Mesodermal cell (in vitro differentiated cells): ENCODE results near the gene NTSR2.

Experiments used
- H3K27ac ChIP-seq: 2 replicates; pipeline ENCODE4 v1.7.0; 2013; ENCODE audit warnings: mild to moderate bottlenecking, low read depth, low read length, moderate library complexity; ENCODE audit not compliant: severe bottlenecking
- H3K36me3 ChIP-seq: 2 replicates; pipeline ENCODE4 v1.7.1; 2013; ENCODE audit warnings: mild to moderate bottlenecking, low read length, moderate library complexity; ENCODE audit not compliant: control insufficient read depth, insufficient read depth
- H3K4me1 ChIP-seq: one replicate; pipeline ENCODE4 v1.7.1; 2013; ENCODE audit warnings: mild to moderate bottlenecking, low read length; ENCODE audit not compliant: insufficient read depth, control insufficient read depth, poor library complexity, severe bottlenecking
- H3K4me3 ChIP-seq: 2 replicates; pipeline ENCODE4 v1.7.0; 2013; ENCODE audit warnings: low read length, control low read depth, mild to moderate bottlenecking; ENCODE audit not compliant: insufficient read depth, poor library complexity, severe bottlenecking; ENCODE audit errors: extremely low read depth
- H3K9me3 ChIP-seq: 2 replicates; pipeline ENCODE4 v1.7.1; 2013; ENCODE audit warnings: mild to moderate bottlenecking, low read length, moderate library complexity; ENCODE audit not compliant: control insufficient read depth
- WGBS, 2 experiments: methylation state at CpG; one replicate each; pipeline ENCODE4 v1.1.5; 2013; ENCODE audit warnings: missing lambda C conversion rate in 2 of 2; ENCODE audit not compliant: insufficient coverage in 2 of 2; 5-methylcytosine and 5-hydroxymethylcytosine counted together

The NTSR2 gene

DNA sequence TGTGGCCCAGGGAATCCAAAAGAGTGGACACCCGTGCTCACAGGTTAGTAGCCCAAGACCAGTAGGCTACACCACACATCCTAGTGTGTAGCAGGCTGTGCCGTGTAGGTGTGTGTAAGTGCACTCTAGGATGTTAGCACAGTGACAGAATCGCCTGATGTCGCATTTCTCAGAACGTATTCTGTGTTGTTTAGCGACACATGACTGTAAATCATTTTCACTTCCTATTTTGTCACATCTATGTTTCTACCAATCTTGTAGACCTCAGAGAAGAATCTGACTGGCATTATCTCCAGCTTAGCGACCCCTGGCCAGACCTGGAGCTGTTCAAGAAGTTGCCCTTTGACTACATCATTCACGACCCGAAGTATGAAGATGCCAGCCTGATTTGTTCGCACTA is 45.1 kb downstream of the NTSR2 start:
- Histone ChIP-seq H3K27ac (no peak overlapping the region), H3K36me3 (peaks cover 70% of the 10 kb centered on the region), H3K4me3 (no peak overlapping the region), H3K9me3 (peaks cover 6% of the 10 kb centered on the region), H3K4me1 (peaks cover 3% of the 10 kb centered on the region)
- 95 to 99% methylated on average over 8 to 10 of the region's 10 CpGs for WGBS, 2 experiments

DNA sequence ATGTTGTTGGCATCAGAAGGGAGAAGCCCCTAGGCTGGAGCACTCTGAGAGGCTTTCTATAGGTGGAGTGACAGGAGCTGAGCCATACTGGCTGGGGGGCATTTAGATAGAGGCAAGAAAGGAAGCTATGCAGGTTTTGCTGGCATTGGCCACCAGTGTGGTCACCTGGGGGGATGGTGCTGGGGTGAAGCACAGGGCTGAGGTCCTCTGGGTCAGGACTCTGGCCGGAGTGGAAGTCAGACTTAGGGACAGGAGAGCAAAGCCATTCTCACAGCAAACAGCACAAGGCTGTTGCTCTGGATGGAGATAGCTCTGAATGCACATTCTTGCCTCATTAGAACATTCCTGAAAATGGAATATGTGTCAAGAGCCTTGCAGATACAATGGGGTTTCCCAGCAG is 47.4 kb downstream of the NTSR2 start:
- H3K27ac ChIP-seq, result no peak overlapping the region
- H3K4me1 ChIP-seq, result peaks cover 3% of the 10 kb centered on the region
- 100% methylated on average over 1 of the region's 1 CpG for WGBS, 2 experiments
- no peak overlapping the region for H3K4me3 ChIP-seq
- peaks cover 6% of the 10 kb centered on the region for H3K9me3 ChIP-seq
- peaks cover 71% of the 10 kb centered on the region for H3K36me3 ChIP-seq

DNA sequence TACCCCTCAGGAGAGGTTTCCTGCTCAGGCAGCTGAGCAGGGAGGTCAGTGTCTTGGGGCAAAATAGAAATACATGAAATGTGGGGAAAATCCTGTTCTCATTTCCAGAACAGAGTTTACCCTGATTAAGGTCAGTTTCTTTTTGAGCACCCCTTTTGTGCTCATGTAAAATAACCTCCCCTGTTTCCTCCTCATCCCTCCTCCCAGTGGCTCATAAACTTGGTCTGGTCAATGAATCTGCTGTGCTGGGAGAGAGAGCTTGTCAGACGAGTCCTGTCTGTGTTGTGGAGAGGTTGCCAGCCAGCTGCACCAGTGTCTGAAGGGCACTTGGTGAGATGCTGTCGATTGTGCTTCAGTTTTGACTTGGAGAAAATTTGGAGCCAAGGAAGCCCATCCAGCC is 48.6 kb downstream of the NTSR2 start:
- 75 to 93% methylated on average over 1 to 2 of the region's 2 CpGs for WGBS, 2 experiments
- H3K36me3 ChIP-seq, result peaks cover 71% of the 10 kb centered on the region

DNA sequence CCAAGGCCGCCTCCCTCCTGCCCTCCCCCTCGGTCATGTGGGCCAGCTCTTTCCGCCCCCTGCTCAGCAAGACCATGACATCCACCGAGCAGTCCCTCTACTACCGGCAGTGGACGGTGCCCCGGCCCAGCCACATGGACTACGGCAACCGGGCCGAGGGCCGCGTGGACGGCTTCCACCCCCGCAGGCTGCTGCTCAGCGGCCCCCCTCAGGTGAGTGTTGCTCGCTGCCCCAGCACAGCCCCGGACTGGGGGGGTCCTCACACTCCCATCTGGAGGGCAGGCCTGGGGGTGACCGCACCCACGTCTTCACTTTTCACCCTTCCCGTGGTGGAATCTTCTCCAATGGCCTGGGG is 51.3 kb downstream of the NTSR2 start:
- H3K9me3 ChIP-seq, result no peaks in the 10 kb centered on the region
- no peak overlapping the region for H3K4me3 ChIP-seq
- H3K4me1 ChIP-seq, result peaks cover 3% of the 10 kb centered on the region
- H3K27ac ChIP-seq, result no peak overlapping the region
- 96 to 97% methylated on average over 16 to 20 of the region's 20 CpGs for WGBS, 2 experiments
- peaks cover 68% of the 10 kb centered on the region for H3K36me3 ChIP-seq

More for the DNA sequence above, 48.6 kb downstream of the NTSR2 start:
- no peak overlapping the region for H3K27ac ChIP-seq
- H3K4me1 ChIP-seq, result peaks cover 3% of the 10 kb centered on the region
- H3K9me3 ChIP-seq, result no peaks in the 10 kb centered on the region
- no peak overlapping the region for H3K4me3 ChIP-seq

DNA sequence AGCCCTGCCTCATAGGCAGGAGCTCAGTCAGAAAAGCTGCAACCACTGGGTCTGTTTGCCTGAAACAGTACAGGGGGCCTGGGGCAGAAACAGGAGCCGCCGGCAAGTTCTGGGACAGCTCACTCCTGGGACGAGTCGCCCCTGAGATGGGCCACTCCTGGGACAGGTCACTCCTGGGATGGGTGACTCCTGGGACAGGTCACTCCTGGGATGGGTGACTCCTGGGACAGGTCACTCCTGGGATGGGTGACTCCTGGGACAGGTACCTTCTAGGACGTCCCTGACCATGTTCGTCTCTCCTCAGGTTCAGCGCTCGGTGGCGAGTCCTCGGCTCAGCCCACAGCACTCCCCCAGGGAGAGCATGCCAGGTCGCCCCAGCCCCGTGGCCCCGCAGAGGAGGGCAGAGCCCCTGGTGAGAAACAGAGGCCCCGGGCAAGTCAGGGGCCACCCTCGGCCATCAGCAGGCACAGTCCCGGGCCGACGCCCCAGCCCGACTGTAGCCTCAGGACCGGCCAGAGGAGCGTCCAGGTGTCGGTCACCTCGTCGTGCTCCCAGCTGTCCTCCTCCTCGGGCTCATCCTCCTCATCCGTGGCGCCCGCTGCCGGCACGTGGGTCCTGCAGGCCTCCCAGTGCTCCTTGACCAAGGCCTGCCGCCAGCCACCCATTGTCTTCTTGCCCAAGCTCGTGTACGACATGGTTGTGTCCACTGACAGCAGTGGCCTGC is 51.8 kb downstream of the NTSR2 start:
- Histone ChIP-seq H3K4me1 (peaks cover 3% of the 10 kb centered on the region), H3K9me3 (no peaks in the 10 kb centered on the region), H3K27ac (no peak overlapping the region), H3K36me3 (peaks cover 73% of the 10 kb centered on the region), H3K4me3 (no peak overlapping the region)
- WGBS, 2 experiments, result 95 to 97% methylated on average over 32 to 33 of the region's 33 CpGs

DNA sequence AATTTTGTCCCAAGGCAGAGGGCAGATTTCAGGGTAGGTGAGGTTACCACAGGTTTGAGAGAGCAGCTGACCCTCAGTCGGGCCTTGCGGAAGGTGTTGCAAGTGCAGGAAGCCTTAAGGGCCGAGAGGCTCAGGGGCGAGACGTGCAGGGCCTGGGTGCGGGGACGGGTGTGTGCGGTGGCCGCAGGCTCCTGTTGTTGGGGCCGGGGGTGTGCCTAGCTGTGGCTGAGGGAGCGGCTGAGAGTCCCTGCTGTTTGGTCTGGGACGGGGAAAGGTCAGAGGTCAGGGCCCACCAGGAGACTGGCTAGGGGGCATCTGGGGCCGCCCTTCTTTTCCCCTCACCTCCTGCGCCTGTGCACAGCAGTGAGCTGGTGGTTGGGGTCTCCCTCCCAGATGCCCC is 52.5 kb downstream of the NTSR2 start:
- Histone ChIP-seq H3K27ac (no peak overlapping the region), H3K36me3 (peaks cover 77% of the 10 kb centered on the region), H3K4me3 (no peak overlapping the region), H3K9me3 (no peaks in the 10 kb centered on the region), H3K4me1 (peaks cover under 1% of the 10 kb centered on the region)
- WGBS, 2 experiments, result 93% methylated on average over 12 to 14 of the region's 14 CpGs

DNA sequence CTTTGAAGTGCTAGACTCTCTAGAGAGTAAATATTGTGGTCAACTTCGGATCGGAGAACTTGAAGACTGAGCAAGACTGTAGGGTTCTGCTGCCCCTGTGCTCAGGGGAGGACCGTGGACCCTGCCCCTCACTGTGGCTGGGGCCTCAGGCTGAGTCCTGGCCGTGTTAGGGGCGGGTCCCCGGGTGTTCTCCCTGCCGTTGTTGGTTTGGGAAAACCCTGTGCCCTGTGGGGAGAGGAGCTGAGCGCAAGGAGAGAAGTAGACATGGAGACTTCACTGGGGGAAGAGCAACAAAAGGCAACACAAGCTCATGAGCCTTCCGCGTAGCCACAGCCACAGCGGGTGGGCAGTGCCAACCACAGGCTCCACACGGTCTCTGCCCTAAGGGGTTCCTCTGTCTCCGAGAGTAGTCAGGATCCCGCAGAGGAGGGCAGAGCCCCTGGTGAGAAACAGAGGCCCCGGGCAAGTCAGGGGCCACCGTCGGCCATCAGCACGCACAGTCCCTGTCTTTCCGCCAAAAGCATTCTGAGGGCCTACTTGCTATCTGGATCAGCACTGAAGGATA is 53.1 kb downstream of the NTSR2 start:
- no peaks in the 10 kb centered on the region for H3K4me1 ChIP-seq
- H3K27ac ChIP-seq, result no peak overlapping the region
- peaks cover 73% of the 10 kb centered on the region for H3K36me3 ChIP-seq
- no peaks in the 10 kb centered on the region for H3K9me3 ChIP-seq
- no peak overlapping the region for H3K4me3 ChIP-seq
- 91 to 94% methylated on average over 16 to 19 of the region's 19 CpGs for WGBS, 2 experiments

DNA sequence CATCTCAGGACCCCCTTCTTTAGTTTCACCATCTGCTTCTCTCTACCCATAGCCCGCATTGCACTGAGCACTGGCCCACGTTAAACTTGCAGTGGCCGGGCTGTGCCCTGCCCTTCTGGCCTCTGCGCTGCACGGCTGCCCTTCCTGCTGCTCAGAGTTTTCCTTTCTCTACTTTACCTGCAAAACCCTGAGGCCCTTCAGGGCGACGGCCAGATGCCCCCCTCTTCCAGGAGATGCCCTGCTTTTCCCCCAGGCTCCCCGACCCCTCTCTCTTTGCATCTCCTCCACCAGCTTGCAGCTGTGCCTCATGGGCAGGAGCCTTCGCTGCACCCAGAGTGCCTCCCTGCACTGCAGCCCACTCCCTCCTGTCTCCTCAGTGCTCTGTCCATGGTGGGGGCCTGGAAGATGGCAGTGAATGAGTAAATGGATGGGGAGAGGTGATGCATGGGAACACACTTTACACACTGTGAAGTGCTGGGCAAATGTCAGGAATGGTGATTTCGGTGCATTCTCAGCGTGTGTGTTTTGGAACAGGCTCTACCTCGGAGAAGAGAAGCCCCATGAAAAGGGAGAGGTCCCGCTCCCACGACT is 53.8 kb downstream of the NTSR2 start:
- H3K4me1 ChIP-seq, result no peaks in the 10 kb centered on the region
- H3K9me3 ChIP-seq, result no peaks in the 10 kb centered on the region
- no peak overlapping the region for H3K4me3 ChIP-seq
- 87 to 91% methylated on average over 9 of the region's 14 CpGs for WGBS, 2 experiments
- no peak overlapping the region for H3K27ac ChIP-seq
- peaks cover 72% of the 10 kb centered on the region for H3K36me3 ChIP-seq

DNA sequence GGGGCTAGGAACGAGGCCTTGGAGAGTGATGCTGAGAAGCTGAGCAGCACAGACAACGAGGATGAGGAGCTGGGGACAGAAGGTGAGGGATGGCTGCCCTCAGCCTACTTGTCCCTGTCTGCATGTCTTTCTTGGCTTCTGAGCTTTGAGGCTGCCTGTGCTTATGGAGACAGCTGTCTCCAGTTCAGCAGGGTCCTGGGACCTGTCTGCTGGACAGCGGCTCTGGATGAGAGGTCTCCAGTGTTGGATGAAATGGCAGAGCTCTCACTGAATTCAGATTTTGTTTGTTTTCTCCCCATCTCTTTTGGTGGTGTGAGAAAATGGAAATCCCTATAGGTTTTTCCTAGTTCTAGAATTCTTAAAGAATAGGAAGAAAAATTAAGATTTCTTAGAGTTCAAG is 54.8 kb downstream of the NTSR2 start:
- WGBS, 2 experiments, result 92 to 97% methylated on average over 2 to 3 of the region's 3 CpGs
- no peaks in the 10 kb centered on the region for H3K9me3 ChIP-seq
- peaks cover 73% of the 10 kb centered on the region for H3K36me3 ChIP-seq
- H3K27ac ChIP-seq, result no peak overlapping the region
- no peak overlapping the region for H3K4me3 ChIP-seq
- H3K4me1 ChIP-seq, result no peaks in the 10 kb centered on the region

DNA sequence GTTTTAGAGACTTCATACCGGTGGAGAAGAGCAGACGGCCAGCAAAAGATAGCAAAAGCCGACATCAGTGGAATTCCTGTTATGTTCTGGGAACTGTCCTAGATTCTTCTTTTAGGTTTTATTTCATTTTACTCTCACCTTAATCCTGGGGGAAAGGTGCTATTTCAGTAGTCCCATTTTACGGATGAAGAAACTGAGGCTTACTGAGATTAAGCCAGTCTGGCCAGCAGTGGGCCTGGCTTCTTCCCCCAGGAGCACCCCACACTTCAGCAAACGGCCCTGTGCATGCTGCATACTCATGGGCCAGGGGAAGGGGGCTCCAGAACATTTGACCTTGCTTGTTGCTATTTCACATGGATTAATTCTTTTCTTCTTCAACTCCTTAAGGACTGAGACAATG is 56.7 kb downstream of the NTSR2 start:
- Histone ChIP-seq H3K4me1 (no peaks in the 10 kb centered on the region), H3K27ac (no peak overlapping the region), H3K36me3 (peaks cover 79% of the 10 kb centered on the region), H3K9me3 (no peaks in the 10 kb centered on the region), H3K4me3 (no peak overlapping the region)
- WGBS, 2 experiments, result 93 to 98% methylated on average over 4 of the region's 5 CpGs
